Sigmoid colon (tissue), 4 donors: ENCODE data around the gene FASTK.

Source experiments
- EP300 ChIP-seq, 4 donors: sonication (generic); formaldehyde crosslinking; IDR thresholded peaks; one replicate each; pipeline ENCODE4 v1.6.1; 2017; ENCODE audit warnings: antibody characterized with exemption in 4 of 4
- POLR2A ChIP-seq, 2 donors: fragments of 450-650 bp; IDR thresholded peaks; one replicate each; pipeline ENCODE4 v1.6.1; 2016; ENCODE audit warnings: antibody characterized with exemption in 2 of 2, mild to moderate bottlenecking in 2 of 2, moderate library complexity in 2 of 2
- POLR2AphosphoS5 ChIP-seq, 4 donors: sonication (generic); formaldehyde crosslinking; IDR thresholded peaks; one replicate each; pipeline ENCODE4 v1.6.1; 2017; ENCODE audit warnings: antibody characterized with exemption in 4 of 4
- TF ChIP-seq, protein P1 (sequence below), 4 experiments: fragments of 450-650 bp in 3 of 4; fragments of 200-600 bp in 1 of 4; IDR thresholded peaks; one replicate each; pipeline ENCODE4 v1.5.1; 2016 to 2019; ENCODE audit warnings: antibody characterized with exemption in 4 of 4, mild to moderate bottlenecking in 3 of 4, moderate library complexity in 2 of 4

DNA sequence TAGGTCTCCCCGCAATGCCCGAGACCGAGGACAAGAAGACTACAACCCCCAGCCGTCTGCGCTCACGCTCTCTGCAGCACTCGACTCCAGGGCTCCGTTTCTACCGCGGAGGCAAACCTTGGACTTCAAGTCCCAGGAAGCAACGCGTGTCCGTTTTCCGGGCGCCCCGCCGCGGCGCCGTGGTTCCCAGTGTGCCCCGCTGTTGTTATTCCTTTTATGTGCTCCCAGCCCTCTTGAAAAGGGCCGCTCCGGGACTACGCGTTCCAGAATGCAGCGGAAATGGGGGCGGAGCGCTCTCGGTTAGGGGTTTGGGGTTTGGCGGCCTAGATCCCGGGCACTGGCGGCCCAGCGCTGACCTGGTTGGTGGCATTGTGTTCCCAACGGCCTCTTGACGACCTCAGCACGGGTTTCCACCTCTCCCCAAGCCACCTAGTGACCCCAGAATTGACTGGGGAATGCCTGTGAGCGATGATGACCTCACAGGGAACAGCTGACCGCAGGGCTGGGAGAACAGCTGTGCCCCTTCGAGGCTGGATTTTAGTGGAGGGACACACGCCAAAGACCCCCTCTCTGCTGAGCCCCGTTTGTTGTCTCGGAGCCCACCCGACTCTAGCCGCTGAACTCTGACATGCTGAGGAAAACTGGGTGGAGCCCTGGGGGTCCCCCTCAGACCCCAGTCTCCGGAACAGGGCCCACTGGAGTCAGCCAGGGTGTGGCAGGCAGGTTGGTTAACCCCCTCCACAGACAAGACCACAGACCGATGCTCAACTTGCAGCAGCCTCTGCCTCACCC, 22.4 kb downstream of the FASTK start:
- TF ChIP-seq EP300 (IDR thresholded peaks at IDR 0.05) = peak in 2 of 4 donors; percentile 7 to 33
- TF ChIP-seq, protein P1, sequence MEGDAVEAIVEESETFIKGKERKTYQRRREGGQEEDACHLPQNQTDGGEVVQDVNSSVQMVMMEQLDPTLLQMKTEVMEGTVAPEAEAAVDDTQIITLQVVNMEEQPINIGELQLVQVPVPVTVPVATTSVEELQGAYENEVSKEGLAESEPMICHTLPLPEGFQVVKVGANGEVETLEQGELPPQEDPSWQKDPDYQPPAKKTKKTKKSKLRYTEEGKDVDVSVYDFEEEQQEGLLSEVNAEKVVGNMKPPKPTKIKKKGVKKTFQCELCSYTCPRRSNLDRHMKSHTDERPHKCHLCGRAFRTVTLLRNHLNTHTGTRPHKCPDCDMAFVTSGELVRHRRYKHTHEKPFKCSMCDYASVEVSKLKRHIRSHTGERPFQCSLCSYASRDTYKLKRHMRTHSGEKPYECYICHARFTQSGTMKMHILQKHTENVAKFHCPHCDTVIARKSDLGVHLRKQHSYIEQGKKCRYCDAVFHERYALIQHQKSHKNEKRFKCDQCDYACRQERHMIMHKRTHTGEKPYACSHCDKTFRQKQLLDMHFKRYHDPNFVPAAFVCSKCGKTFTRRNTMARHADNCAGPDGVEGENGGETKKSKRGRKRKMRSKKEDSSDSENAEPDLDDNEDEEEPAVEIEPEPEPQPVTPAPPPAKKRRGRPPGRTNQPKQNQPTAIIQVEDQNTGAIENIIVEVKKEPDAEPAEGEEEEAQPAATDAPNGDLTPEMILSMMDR (IDR thresholded peaks at IDR 0.05) = no peak
- peak; percentile 58 to 60 for TF ChIP-seq POLR2A (IDR thresholded peaks at IDR 0.05)
- TF ChIP-seq POLR2AphosphoS5 (IDR thresholded peaks at IDR 0.05) = peak; percentile 72 to 96 (median 78)
